Right lobe of liver (tissue), 4 donors: ENCODE measurements around the gene AKR1B15.

Experiments used
- CTCF ChIP-seq, 4 donors: fragments of 200-600 bp in 3 of 4; fragments of 450-650 bp in 1 of 4; IDR thresholded peaks; one replicate each; pipeline versions ENCODE4 v1.5.1 to v1.8.0; 2016 to 2022; ENCODE audit warnings: antibody characterized with exemption in 4 of 4, mild to moderate bottlenecking in 2 of 4
- POLR2A ChIP-seq: fragments of 450-650 bp; IDR thresholded peaks from one replicate; pipeline ENCODE4 v1.6.1; 2017; ENCODE audit warnings: antibody characterized with exemption, mild to moderate bottlenecking
- donor health status: DM: no; HTN: no; CAD: no.
- donor health status: DM: no; HTN: no; CAD: no.
- donor health status: DM: no; HTN: yes; CAD: no.

GRCh38 chr7:134567368-134567767 lies 18.5 kb downstream of the AKR1B15 start:
- TF ChIP-seq CTCF (IDR thresholded peaks at IDR 0.05) (no peak), POLR2A (no peak)
